Smooth muscle cell of the brain vasculature (primary cell): Measurements from ENCODE around the gene FRMD4A.
A peak's percentile ranks its signal among the peaks of the same experiment; 100 is the strongest.
"Not testable (repeated sequence)": the region's sequence is repeated elsewhere in the genome, so short reads cannot be mapped to it uniquely, and the experiment has no call there.

Experiments
- DNase-seq: peaks from one replicate; pipeline ENCODE4 v3.0.0-alpha.2; 2012; ENCODE audit warnings: low read depth, low spot score

The FRMD4A gene

DNA sequence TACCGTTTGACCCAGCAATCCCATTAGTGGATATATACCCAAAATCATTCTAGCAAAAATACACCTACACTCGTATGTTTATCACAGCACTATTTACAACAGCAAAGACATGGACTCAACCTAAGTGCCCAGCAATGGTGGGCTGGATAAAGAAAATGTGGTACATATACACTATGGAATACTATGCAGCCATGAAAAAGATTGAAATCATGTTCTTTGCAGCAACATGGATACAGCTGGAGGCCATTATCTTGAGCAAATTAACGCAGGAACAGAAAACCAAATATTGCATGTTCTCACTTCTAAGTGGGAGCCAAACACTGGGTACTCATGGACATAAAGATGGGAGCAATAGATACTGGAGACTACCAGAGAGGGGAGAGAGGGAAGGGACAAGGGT is 223.9 kb downstream of the FRMD4A start:
- DNase-seq: no peak

DNA sequence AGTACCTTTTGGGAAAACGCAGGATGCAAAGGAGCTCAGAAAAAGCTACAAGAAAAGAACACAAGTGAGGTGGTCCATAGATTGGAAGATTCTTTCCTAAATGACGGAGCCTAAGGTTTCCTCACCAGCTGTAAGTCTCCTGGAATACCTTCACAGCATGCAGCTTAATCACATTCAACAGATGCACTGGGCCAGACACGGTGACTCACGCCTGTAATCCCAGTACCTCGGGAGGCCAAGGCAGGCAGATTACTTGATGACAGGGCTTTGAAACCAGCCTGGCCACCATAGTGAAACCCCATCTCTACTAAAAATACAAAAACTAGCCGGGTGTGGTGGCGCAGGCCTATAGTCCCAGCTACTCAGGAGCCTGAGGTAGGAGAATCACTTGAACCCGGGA is 228.7 kb downstream of the FRMD4A start:
- DNase-seq: no peak

DNA sequence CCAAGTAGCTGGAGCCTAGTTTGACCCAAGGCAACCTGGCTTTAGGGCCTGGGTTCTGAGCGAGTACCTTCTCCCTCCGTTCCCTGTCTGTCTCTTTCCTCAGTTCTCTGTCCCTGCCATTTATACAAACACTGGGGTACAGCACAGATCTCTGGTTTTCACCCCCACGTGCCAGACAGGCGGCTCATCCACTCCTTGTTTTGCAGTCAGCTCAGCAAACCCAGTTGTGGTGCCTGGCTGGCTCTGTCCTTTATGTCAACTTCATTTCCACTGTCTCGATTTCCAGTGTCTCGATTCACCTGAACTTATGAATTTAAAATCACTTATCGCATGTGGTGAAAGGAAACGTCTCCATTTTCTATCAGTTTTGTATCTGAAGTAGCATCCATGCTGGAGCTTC is 230.8 kb downstream of the FRMD4A start:
- DNase-seq: no peak

DNA sequence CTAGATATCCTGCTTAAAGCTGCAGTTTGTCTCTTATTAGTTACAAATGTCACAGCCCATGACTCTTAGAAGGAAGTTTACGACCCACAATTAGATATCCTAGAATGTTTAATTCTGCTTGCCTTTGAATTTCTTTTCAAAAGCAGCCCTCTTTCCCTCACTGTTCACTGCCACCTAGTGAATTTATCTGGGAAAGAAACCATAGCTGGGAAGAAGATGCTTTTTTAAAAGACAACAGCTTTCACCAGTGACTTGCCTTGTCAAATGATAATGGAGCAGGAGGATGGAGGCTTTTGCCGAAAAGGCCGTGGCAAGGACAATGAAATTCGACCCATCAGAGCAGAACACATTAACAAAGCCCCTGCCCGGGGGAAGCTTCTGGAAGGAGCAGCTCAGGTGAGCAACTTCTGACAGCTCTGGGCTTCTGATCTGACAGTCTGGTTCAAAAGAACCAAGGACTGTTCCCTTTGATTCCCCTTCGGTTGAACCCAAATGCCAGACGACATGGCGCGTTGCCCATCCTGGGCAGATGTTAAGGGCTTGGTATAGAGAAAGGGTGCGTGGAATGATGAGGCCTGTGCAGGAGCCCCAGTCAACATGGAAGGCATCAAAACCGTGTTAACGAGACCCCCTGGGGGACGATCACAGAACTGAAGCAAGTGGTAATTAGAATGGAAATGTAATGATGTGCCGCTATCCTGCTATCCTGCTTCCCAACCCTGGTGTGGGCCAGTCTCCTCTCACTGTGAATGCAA is 236.8 kb downstream of the FRMD4A start:
- DNase-seq: no peak

DNA sequence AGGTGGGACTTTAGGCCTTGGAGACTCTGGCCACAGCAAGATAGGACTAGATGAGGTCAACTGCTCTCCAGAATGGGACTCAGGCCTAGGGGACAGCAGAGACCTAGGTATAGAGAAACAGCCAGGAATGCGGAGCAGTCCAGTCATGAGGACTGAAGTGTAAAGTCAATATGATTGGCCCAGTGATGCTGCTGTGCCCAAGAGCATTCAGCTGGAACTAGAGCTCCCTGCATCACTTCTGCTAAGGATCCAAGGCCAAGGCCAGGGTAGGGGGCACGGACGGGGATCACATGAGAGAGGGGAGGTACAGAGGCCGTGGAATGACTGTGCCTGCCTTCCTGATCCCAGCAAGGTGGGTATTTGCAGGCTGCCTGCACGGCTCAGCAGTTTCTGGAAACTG is 237.9 kb downstream of the FRMD4A start:
- no peak for DNase-seq

DNA sequence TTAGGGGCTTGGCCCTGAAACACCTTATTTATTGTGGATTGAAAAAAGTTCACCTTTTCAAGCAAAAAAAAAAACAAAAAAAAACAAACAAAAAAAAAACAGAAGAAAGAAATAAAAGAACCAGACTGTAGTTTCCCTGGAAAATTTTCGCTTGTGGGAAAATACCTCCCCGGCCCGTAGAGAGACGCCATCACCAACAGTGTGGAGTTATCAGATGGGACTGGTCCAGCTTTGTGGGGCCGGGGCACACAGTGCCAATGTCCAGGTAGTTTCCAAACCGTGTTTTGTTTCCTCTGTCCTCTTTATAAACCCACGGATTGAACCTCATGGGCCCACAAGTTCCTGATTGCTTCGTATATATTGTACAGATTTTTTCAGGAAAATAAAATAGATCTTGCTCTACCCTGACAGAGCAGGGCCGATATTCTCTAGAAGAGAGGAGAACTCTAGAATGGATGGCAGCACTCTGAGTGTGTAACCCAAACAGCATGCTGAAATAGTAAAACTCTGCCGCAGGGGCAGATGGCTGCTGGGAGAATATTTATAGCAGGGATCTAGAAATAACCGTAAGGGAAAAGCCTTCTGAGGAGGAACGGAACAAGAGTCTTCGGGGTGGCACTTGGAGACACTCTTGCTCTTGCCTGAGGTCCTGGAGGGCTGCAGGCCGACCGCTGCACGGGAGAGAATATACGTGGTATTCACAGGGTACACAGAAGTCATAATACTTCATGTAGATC is 241.0 kb downstream of the FRMD4A start:
- no peak for DNase-seq

DNA sequence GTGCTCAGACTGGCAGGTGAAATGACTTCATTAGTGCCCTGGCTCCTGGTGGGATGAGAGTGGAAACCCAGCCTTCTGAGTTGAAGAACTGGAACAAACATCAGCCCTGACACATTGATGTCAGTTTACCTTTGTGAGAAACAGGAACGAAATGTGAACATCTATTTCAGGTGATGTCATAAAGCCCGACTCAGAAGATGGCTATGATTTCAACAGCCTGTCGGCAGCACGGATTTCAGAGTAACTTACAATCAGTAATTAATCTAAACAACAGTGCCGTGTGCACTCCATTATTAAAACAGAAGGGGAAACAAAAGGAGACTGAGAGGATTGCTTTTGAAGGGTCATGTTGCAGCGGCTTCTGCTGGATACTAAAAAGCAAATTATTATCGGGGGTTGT is 243.2 kb downstream of the FRMD4A start:
- DNase-seq: no peak

DNA sequence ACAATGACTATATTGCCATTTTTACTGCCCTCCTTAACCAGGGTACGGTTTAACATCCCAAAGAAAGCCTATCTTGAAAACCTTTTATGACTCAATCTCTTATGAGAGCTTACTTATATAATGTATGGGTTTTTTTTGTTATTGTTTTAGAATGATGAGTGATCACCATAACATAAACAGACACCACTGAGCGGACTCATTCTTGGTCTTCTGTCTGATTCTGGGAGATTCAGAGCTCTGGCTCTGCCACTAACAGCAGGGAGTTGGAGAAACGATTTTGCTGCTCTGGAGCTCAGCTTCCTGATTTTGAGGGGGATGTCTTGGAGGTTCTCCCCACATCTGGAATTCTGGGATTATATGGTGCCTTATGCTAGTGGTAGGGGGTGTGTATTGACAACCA is 244.1 kb downstream of the FRMD4A start:
- DNase-seq: no peak

DNA sequence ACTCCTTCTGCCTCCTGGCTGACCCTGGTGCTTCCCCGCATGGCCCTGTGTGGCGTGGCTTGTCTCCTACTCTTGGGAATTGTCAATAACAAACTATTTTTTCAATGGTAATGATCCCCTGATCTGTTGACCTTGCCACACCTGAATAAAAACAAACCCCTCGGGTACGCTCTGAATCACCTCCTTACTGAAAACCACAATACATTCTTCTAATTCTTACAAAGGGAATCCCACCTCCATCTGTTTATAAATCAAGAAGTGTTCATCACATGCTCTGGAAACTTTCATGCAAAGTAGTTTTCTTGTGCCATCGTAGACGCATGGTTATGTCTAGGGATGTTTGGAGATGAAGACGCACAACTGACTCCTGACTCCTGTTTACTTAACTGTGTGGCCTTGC is 245.8 kb downstream of the FRMD4A start:
- no peak for DNase-seq

DNA sequence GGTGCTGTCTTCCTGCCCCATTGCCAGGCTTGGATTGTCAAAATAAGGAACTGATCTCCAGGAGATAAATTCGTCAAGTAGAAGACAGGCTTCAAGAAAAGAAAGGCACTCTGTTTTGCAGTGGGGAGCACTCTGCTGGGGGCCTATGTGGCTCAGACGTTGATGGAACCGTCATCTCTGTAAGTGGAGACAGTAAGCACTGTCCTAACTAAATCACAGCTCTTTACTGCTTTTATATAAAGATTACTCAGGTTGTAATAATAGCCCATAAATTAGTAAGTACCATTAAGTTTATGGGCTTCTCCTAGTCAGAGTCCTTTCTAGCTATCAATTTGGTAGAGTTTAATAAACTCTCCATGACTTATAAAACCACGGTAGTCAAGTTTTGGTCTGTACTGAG is 249.9 kb downstream of the FRMD4A start:
- no peak for DNase-seq

DNA sequence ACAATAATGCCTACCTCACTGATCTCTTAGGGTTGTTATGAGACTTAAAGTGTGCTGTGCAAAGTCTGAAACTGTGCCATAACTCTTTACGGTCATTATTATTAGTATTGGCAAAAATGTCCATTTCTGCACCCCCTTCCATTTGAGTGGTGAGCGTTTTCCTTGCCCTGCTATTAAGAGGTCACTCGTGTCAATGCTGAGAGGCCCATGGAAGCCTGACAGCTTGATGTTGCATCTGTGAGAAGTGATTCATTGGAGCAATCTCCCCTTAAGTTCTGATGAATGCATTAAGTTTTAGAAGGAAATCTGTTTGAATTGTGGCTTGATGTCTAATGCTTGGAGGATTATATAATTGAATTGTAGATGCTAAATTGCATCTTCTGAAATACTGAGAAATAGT is 253.3 kb downstream of the FRMD4A start:
- no peak for DNase-seq

DNA sequence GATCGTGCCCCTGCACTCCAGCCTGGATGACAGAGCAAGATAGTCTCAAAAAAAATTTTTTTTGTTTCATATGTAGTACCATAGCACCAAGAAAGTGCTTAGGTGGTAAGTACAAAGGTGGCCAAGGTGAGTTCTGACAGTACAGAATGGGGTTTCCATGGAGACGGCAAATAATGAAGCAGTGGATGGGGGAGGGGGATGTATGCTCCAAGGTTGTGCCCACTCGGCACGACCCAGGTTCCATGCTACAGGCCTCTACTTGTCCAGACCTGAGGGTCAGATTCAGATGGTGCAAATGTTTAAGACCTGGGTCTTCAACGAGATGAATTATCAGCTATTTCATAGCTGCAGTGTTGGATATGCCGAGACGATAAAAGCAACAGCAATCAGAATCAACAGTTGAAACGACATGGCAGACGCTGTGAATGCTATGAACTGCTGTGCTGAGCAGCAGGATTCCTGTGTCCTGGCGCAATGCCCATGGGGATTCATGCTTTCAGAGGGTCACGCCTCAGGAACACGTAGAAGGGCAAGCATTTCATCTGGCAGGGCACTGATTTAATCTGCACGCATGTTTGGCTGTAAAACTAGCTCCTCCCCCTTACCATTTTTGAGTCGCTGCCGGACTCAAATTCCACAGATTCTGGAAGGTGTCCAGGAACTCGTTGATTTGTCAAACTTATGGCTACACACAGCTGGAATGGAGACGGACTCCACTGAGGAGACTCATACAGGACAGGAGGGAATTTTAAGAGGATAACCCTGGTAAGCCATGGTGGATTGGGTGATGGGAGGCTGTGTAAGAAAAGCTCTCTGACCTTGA is 256.5 kb downstream of the FRMD4A start:
- peak; percentile 82 for DNase-seq

DNA sequence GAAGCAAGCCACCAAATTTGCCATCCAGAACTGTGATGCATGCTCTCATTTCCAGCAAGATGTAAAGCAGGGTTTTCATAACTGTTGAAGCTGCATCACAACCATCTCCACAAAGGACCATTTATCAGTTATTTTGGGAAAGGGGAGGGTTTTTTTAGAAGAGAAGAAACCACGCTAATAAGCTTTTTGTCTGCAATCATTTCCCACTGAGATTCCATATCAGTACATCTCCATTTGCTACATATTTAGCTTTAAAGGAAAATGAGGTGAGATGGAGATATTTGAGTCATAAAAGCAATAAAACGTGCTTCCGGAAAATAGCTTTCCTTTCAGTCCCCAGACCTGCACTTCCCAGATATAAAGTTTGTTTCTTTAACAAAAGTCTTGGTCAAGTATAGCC is 258.2 kb downstream of the FRMD4A start:
- DNase-seq: no peak

DNA sequence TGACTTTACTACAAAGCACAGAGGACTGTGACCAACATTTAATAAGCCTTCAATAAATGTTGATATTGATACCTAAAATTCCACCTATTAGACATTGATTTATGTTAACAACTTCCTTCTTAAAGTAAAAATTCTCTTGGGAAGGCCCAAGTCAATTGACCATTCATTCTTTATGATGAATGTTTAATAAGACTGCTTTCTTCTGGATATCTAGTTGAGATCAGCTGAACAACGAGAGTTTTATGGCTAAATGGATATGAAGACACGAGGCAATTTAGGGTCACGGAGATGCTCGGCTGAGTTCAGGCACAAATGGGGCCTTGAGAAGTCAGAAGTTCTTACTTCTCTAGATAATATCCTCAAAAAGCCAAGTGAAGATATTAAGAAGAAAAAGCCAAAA is 258.8 kb downstream of the FRMD4A start:
- DNase-seq: no peak

DNA sequence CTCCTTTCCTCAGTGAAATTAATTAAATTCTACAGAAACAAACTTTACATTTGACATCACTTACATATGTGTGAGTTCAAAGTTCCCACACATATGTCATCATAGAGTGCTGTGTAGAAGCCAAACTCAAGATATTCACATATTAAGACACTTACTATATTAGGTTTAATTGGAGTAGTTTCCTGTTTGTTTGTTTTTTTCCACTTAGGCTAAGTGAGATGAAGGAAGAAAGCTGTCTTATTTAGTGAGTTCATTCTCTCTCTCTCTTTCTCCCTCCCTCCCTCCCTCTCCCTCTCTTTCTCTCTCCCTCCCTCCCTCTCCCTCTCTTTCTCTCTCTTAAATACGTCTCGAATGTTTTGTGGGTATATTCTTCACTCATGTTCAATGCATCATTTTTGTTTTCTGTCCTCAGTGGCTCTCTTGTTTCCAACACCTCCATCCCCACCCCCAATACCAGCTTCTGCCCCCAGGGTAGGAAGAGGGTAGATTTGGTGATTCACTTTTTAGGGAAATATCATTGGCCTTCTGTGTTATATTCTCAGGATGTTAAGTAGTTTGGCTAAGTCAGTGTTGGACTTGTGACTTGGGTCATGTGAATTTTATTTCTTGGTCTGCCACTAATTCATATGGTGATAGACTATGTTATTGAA is 262.0 kb downstream of the FRMD4A start:
- DNase-seq: no peak

DNA sequence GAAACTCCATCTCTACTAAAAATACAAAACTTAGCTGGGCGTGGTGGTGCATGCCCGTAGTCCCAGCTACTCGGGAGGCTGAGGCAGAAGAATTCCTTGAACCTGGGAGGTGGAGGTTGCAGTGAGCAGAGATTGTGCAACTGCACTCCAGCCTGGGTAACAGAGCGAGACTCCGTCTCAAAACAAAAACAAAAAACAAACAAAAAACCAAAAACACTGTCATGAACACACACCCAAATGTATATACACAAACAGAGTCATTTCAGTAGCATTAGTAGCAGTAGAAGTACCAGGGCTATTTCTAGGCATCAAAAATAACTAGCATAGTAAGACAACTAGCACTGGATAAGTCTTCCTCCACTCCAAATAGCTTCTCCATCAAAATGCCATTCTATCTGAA is 263.1 kb downstream of the FRMD4A start:
- not testable (repeated sequence) for DNase-seq

DNA sequence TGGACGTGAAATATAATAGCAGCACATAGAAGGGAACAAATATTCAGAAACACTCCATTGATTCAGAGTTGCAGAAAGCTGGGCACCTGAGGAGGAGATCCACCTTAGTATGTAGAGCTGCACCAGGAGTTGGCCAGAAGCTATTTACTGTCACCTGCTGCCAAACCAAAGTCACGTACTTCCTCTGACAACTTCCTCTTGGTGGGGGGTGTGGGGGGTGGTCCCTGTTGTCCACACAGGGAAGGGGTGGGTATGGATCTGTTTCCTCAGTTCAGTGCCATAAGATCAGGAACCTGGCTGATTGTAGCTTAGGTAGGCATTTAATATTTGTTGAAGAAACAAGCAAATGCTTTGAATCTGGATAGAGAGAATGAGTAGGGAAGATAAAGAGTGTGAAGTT is 264.6 kb downstream of the FRMD4A start:
- no peak for DNase-seq

DNA sequence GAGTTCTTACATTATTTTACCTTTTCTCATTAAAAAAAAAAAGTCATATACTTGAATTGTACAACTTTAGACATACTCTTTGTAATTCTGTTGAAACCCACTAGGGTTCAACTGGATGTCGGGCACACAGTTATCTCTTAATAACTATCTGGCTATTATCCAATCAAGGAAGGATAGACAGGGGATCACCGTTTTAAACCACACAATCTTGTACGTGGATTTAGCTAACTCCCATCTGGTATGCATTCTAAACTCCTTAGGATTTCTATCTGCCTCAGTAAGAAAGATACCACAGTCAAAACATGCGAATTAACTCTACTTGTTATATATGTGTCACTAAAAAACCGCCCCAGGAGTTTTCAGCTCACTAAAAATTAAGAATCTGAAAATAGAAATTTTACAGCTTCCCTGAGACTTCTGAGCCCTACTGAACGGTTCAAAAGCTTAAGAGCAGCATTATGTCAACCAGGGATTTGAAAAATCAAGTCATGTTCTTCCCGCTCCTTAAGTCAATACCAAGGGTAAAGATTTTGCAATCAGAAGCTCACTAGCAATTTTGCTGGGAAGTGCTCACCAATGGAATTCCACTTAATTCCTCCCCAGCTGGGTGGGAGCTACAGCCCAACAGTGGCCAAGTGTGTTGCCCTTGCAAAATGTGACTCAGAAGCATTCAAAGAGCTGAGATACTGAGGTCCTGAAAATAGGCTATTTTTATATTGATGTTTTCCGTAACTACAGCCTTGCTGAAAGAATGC is 267.0 kb downstream of the FRMD4A start:
- DNase-seq: peak; percentile 50

DNA sequence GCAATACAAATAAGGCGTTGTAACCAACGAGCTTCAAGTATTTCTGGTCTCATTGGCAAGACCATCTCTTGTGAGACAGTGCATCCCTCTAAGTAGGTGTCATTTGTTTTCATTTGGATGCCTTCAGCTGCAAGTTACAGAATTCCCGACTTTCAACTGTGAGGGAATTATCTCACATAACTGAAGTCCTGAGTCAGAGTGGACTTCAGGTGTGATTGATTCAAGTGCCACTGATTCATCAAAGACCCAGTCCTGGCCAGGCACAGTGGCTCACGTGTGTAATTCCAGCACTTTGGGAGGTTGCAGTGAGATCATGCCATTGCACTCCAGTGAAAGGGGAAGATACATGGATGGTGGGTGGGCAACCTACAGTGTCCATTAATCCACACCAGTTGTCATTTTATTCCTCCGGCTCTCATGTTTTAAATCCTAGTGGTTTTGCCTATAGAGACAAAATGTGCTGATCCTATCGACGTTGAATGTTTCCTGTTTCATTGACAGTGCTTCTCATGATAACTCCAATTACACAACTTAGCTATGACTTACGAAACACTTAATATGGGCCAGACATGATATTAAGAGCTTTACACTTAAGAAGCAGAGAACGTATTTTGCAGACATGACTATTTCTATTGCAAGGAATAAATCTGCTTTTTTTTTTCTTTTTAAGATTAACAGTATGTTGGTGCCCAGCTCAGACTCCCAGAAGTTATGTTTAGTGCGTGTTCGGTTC is 268.0 kb downstream of the FRMD4A start:
- DNase-seq: no peak

DNA sequence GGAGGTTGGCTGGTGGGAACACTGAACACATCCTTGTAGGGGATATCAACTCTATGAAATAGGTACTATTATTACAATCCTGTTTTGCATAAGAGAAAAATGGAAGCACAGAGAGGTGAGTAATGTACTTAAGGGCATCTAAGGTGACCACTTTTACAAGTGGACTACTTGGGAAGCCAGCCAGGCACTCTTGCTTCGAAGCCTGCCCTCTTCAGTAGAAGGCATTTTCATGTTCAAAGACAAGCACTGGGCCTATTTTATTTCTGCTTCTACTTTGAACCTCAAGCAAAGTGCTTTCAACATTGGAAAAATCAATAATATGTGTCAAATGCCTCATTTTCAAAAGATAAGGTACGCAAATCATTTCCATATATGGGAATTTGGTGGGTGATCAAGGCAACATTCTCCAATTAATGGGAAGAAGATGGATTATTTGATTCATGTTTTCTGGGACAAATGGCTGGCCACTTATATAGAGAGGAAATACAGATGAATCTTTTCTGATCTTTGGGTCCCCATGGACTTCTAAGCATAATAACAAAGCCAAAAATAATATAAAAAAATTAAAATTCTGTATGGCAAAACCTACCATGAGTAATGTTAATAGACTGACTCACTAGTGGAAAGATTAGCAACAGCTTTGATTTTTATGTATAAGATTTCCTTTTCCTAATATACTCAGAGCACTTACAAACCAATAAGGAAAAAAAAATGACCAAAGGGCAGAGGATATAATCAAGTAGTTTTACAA is 270.2 kb downstream of the FRMD4A start:
- no peak for DNase-seq
